CD4-positive, alpha-beta T cell treated with Interleukin-12 subunit alpha and Interleukin-12 subunit beta, for 1 hour (primary cell): Measurements from ENCODE around the gene CFAP299.
A peak's percentile ranks its signal among the peaks of the same experiment; 100 is the strongest.
"Not testable (repeated sequence)": the region's sequence is repeated elsewhere in the genome, so short reads cannot be mapped to it uniquely, and the experiment has no call there.

Experiments
- DNase-seq: peaks from one replicate; pipeline ENCODE4 v3.0.0-alpha.2; 2020

CFAP299 gene

DNA sequence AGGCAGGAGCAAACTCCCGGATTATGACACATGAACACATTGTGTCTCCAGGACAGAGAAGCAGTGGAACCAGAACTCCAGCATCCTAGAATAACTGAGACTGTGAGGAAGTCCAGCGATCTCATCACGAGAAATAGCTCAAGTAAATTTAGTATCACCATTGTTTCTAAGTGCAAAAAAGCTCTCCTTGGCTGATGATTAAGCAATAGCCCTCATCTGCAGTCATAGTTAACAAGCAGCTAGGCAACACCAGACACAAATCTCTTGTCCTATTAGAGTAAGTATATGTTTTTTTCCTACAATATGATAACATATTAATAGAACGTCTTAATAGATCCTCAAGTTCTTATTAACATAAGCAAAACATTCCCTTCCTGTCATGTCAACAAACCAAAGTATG, 2.4 kb upstream of the CFAP299 start:
- DNase-seq: no peak

DNA sequence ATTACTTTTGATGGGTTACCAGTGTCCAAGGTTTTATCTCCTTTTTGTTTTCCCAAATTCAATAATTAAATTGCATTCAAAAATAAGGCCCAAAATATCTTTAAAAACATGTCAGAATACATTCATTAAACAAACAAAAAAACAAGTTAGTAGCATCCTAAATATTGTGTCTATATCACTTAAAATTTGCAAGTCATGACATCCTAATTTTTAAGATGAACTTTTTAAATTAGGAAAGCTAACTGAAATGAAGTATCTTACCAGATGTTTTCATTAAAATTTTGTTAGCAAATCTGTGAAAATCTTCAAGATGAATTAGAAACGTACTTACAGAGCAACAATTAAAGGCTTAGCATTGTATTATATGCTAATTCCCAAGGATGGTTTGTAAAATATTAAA, 962 bp upstream of the CFAP299 start:
- DNase-seq: no peak

DNA sequence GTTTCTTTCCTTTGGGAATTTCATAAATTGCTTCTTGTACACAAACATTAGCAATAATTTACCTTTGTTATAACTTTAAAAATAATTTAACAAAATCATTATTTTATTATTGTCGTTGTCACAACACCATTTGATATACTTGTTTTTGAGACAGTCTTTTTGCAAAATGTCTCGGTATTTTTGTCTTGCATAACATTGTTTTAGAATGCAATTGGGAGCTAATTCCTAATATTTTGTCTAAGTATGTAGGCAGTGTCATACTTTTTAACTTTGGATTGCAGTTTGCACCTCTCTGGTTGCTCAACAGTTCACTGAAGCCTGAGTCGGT, 340 bp upstream of the CFAP299 start:
- DNase-seq: no peak

DNA sequence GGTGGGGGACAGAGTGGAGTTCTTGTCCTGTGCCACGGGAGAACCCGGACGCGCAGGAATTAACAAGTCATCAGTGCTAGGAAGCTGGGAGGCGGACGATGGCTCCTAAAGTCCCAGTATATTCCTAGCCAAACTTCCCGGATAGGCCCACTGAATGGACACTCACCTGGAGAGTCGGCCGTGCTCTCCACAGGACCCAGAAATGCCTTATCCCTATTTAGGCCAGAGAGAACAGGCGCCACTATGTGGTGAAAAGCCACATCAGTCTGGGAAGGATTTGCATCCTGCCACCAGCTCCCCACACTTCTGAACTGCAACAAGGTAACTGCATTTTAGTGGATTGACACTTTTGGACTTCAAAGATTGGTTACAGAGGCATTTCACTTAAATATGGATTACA, 1.1 kb downstream of the CFAP299 start:
- no peak for DNase-seq

DNA sequence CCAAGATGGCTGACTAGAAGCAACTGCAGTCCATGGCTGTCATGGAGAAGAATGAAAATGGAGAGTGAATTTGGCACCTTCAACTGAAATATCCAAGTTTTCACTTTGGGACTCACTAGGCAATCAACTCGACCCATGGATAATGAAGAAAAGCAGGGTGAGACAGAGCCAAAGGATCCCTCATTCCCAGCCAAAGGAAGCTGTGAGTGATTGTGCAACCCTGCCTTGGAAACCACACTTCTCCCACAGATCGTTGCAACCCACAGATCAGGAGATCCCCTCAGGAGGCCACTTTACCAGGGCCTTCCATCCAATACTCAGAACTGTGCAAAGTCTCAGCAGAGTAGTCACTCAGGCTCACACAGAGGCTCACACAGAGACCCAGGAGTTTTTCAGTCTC, 4.5 kb downstream of the CFAP299 start:
- no peak for DNase-seq

DNA sequence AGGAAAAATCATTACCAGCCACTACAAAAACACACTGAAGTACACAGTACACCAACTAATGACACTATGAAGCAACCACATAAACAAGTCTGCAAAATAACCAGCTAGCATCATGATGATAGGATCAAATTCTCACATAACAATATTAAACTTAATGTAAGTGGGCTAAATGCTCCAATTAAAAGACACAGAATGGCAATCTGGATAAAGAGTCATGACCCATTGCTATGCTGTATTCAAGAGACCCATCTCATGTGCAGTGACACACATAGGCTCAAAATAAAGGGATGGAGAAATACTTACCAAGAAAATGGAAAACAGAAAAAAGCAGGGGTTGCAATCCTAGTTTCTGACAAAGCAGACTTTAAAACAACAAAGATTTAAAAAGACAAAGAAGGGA, 7.2 kb downstream of the CFAP299 start:
- not testable (repeated sequence) for DNase-seq

DNA sequence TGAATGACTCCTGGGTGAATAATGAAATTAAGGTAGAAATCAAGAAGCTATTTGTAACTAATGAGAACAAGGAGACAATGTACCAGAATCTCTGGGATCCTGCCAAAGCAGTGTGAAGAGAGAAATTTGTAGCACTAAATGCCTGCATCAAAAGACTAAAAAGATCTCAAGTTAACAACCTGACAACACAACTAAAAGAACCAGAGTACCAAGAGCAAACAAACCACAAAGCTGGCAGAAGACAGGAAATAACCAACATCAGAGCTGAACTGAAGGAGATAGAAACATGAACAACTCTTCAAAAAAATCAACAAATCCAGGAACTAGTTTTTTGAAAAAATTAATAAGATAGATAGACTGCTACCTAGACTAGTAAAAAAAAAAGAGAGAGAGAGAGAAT, 8.4 kb downstream of the CFAP299 start:
- no peak for DNase-seq

DNA sequence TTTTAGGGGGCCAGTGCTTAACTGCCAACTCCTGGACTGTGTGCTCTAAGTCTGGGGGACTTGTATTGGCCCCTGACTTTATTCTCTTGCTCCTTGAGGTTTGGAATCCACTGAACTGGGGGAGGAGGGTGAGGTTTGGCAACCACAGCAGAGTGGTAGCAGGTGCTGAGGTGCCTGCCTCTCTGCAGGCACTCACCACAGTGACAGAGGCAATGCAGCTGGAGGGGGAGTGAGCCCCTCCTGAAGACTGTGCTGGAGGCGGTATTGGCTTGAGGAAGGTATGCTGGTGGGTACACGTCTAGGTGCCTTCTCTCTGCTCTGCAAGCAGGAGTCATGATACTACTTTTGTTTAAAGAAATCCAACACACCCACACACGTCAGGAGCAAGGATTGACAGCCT, 24.6 kb downstream of the CFAP299 start:
- DNase-seq: no peak

DNA sequence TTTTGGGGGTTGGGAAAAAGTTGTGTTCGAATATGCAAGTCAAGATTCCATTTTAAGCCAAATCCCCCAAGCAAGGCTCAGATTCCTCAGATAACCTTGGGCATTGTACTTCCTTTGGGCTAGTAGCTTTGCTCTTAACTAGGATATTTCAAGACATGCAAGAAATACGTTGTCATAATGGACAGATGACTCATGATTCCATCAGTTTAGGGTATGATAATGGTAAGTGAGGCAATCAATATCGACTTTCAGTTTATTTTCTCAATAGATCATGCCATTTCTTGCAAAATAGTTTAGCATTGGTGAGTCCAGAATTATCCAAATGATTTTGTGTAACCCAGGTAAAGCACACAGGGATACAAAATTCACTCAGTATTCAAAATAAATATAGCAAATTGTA, 25.4 kb downstream of the CFAP299 start:
- DNase-seq: no peak

DNA sequence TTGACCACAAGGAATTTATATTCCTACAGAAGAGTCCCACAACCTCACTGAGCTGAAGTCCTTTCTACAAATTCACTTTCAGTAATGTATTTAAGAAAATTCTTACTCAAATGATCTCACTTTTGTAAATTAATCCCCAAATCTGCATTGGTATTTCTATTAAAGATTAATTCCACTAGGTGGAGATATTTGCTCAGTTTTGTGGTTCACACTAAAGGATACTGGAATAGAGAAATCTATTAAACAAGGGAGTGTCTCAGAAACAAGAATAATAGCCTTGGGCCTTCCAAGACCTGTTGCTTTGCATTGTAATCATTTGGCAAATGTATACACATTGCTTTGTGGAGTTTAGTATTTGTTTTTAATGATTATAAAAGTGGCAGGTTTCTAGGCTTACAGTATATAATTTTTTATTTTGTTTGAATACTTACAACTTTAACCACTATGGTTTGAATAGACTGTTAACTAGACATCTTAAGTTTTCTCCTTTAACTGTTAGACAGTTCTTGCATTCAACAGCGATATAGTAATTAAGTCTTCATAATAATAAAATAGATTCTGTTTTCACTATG, 25.9 kb downstream of the CFAP299 start:
- peak; percentile 42 for DNase-seq

DNA sequence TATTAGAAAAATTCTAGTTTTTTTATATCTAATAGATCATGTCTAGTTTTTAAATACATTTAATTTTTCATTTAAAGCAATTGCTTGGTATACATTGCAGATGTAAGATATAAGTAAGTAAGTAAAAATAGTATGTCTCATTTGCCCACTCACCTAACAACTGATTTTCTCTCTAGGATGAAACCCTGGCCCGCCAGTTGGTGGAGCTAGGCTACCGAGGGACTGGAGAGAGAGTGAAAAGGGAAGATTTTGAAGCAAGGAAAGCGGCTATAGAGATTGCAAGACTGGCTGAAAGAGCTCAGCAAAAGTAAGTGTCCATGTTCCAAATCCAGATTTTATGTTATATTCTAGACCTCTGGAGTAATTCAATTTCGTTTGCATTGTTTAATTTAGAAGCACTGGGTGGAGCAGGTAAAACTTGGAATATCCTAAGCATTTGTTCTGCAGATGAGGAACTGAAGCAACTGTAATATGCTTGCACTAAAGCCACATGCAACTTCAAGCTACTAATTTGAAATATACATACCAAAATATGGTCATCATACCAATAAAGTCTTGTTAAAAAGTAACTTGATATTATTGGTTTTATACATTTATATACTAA, 27.1 kb downstream of the CFAP299 start:
- DNase-seq: peak; percentile 52

DNA sequence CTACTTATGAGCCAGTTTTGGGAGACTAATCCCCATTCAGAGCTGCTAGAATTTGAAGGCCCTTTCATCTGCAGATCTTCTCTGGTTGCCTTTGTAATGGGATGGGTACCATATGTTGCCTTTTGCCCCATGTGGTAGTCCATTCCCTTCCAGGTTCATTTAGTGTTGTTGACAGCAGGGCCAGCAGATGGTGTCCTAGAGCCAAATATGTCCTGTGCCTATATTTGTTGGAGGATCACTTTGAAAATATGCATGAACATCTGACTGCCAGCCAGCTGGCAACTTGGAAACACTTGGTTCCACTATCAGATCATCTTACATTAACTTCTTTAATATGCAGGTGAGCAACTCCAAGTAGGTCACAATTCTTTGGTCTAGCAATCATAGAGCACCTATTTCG, 30.4 kb downstream of the CFAP299 start:
- DNase-seq: peak; percentile 70

DNA sequence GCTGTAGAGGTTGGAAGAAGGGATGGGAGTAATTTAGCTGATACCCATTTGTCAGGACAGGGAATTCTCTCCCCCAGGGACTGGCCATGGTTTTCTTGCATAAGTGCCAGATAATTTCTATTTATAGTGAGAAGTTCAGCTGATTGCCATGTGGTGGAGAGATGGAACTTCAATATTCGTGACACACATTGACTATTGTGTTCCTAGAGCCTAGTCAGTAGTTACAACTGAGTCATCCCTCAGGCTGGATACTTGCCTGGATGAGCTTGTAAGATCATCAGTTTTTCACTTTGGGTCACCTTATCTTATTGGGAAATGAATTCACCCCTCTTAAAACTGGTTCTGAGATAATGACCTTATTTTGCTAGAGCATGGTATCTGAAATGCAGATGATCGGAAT, 32.2 kb downstream of the CFAP299 start:
- DNase-seq: no peak

DNA sequence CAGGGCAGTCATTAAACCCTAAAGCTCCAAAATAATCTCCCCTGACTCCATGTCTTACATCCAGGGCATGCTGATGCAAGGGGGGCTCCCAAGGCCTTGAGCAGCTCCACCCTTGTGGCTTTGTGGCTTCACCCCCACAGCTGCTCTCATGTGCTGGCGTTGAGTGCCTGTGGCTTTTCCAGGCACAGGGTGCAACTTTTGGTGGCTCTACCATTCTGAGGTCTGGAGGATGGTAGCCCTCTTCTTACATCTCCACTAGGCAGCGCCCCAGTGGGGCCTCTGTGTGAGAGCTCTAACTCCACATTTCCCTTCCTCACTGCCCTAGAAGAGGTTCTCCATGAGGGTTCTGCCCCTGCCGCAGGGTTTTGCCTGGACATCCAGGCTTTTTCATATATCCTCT, 35.1 kb downstream of the CFAP299 start:
- DNase-seq: no peak

DNA sequence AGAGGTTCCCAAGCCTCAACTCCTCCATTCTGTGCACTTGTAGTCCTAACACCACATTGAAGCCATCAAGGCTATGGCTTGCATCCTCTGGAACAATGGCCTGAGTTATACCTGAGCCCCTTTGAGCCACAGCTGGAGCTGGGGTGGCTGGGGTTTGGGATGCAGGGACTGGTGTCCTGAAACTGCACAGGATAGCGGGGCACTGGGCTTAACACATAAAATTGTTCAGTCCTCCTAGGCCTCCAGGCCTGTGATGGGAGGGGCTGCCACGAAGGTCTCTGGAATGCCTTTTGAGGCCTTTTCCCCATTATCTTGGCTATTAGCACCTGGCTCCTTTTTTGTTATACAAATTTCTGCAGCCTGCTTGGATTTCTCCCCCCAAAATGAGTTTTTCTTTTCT, 35.5 kb downstream of the CFAP299 start:
- DNase-seq: no peak

DNA sequence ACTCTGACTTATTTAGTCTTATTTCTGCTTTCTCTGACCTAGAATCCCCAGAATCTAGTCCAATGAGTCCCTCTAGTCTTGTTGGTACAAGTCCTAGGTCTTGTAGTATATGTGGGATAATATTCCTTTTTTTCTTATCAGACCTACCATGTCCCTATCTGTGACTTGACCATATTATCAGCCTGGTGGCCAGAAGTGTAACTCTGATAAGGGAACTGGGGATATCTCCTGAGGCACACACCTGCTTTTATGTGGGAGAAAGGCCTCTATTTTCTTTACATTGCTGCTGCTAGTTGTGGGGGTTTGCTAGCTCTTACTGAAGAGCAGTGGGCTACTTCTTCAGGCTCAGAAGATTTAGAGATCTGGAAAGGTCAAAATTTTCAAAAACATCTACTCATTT, 38.6 kb downstream of the CFAP299 start:
- no peak for DNase-seq

DNA sequence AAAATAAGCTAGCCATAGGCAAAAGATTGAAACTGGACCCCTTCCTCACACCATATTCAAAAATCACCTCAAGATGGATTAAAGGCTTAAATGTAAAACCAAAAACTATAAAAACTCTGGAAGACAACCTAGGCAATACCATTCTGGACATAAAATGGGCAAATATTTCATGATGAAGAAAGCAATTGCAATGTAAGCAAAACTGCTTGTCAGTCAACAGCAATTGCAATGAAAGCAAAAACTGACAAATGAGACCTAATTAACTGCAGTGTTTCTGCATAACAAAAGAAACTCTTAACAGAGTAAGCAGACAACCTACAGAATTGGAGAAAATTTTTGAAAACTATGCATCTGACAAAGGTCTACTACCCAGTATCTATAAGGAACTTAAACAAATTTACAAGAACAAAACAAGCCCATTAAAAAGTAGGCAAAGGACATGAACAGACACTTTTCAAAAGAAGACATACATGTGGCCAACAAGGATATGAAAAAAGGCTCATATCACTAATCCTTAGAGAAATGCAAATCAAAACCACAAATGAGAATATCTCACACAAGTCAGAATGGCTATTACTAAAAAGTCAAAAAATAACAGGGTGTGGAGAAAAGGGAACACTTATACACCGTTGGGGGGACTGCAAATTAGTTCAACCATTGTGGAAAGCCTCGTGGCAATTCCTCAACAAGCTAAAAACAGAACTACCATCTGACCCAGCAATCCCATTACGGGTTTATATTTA, 46.7 kb downstream of the CFAP299 start:
- no peak for DNase-seq

DNA sequence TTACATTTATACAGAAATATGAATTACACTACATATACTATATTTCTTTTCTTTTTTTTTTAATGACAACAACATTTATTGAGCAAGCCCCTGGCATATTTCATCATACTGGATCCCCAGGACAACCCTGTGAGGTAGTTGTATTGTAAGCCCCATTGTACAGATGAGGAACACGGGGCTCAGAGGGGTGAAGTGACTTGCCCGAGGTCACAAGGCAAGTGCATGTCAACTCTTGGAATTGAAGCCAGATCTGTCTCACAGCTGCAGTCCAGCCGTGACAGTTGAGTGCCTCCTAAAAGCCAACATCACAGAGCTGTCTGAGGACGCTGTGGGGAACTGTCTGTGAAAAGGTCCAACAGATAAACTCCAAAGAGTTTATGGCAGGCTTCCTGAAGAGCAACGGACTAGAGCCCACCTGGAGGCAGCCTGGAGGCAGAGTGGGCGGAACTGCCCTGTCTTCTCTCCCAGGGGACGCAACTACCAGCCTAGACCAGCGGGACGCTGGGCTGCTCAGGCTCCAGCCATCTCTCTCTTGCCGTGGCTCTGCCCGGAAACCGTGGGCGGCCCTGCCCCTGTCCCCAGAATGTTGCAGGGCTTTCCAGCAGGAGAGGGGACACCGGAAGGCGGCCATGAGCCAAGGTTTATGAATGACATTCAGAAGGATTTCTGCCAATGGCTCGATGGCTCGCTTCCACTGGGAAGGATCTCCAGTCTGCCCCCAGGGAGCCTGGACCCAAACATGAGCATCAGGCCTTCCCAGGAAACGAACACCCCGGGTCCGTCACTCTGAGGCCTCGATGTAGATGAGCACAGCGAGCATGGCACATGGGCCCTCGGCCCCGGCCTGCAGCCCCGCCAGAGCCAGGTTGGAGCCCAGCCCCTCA, 50.1 kb downstream of the CFAP299 start:
- DNase-seq: no peak

DNA sequence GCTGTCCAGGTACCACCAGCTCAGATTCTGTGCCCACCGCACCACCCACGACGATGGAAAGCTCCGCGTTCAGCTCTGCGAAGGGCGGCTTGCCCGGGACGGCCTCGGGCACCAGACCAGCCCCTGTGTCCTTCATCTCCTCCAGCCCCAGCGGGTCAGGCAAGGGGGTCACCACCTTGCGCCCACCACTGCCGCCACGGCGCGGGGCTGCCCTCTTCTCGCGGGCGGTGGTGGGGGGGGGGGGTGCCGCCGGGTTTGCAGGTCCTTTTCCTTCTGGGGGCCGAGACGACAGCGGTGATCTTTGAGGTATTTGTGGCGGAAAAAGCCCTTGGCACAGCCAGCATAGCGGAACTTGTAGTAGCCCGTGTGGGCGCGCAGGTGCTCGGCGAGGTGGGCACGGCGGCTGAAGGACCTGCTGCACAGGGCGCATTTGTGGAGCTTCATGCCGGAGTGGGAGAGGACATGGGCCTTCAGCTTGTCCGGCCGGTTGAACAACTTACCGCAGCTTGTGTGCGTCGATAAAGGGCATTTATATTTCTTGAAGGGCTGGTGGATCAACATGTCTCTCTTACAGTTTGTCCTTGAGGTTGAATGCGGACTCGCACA, 50.9 kb downstream of the CFAP299 start:
- no peak for DNase-seq

DNA sequence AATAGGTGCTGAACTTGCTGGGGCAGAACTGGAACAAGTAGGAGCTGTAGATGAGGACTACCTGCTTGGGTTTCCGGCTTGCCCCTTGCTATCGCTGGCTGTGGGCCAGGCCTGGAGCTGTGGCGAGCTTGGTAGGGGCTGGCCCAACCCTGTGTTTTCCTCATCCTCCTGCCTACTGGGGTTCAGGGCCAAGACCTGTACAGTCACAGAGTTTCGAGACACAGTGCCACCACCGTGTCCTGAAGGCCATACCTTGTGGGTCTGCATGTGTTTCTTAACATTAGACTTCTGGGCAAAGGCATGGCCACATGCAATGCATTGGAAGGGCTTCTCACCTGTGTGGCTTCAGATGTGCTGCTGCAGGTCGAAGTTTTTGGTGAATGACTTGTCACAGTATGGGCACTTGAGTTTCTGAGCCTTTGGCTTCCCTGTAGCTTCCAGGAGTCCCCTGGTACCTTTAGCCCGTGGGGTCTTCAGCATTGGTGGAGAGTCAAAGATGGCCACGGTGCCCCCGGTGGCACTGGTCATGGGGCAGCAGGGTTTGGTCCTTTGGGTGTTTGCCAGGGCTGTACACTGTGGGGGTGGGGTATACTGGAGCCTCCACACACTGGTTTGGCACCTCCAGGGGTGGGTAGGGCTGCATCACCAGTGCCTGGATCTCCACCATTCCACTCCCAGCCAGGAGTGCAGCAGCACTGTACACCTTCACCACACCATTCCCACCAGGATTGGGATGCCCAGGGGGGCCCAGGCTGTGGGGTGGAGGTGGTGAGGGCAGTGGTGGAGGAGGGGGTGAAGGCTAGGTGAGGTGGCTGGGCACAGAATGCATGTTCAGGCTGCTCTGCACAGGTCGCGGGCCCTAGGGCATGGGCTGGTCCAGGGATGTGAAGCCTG, 52.1 kb downstream of the CFAP299 start:
- no peak for DNase-seq

DNA sequence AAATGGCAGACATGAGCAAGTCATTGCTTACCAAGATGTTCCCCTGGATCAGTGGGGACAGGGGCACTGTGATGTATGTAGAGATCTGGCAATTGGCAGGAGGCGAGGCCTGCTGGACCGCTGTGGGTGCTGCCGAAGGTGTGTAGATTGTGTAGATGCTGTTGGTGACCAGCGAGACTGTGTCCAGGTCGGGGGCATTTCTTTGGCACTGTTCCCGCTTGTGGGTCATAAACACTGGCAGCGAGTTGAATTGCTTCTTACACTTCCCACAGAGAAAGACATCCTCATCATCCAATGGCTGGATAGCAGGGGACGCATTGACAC, 52.7 kb downstream of the CFAP299 start:
- DNase-seq: no peak

DNA sequence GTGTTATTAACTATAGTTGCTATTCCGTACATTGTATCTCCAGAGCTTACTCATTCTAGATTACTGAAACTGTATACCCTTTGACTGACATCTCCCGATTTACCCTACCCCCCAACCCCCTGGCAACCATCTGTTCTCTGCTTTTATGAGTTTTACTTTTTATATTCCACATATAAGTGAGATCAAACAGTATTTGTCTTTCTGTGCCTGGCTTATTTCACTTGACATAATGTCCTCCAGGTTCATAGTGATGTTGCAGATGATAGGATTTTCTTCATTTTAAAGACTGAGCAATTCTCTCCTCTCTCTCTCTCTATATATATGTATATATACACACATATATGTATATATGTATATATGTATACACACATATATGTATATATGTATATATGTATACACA, 54.6 kb downstream of the CFAP299 start:
- no peak for DNase-seq
